WTC11 (cell line): ENCODE measurements around the gene TIMM21.

ENCODE experiments used
- CTCF ChIP-seq: fragments of 200-600 bp; IDR thresholded peaks from 2 replicates; pipeline ENCODE4 v1.8.0; 2022; ENCODE audit warnings: antibody characterized with exemption
- ETV6 ChIP-seq: sonication (generic); formaldehyde crosslinking; IDR thresholded peaks from 2 replicates; pipeline ENCODE4 v1.8.1; 2022; ENCODE audit warnings: mild to moderate bottlenecking, missing genetic modification reagents
- ZNF138 ChIP-seq: sonication (generic); formaldehyde crosslinking; conservative IDR thresholded peaks from 2 replicates; pipeline ENCODE4 v1.8.1; 2022; ENCODE audit warnings: mild to moderate bottlenecking, moderate library complexity, missing genetic modification reagents

- TF ChIP-seq CTCF: no peak
- no peak for TF ChIP-seq ETV6 (CRISPR knock-in tag)
- TF ChIP-seq ZNF138 (CRISPR knock-in tag): no peak
Measured at GRCh38 chr18:74124642-74125041, 23.7 kb upstream of the TIMM21 start.
